Stomach (tissue), 9 donors: ENCODE data around the gene STK39. TPM values are rescaled to one million over a fixed set of nuclear protein-coding genes. Genes with fewer than 3 reads are reported as not detected.
A peak's percentile ranks its signal among the peaks of the same experiment; 100 is the strongest.

ENCODE experiments used
- DNase-seq, 2 donors: peaks; one replicate each; pipeline versions ENCODE4 v3.0.0 to v3.0.0-alpha.2; 2013 to 2019
- H3K27ac ChIP-seq, 5 donors: fragments of 200-600 bp in 4 of 5; sonication (generic) in 4 of 5; one replicate each; pipeline ENCODE4 v1.5.1; 2013 to 2019; ENCODE audit warnings: mild to moderate bottlenecking in 1 of 5, moderate library complexity in 1 of 5
- H3K27me3 ChIP-seq, 3 donors: fragments of 200-600 bp; sonication (generic); one replicate each; pipeline ENCODE4 v1.5.1; 2017 to 2019; ENCODE audit warnings: mixed run types in 1 of 3
- H3K36me3 ChIP-seq, 4 donors: fragments of 200-600 bp; sonication (generic); 1 replicate in 3 of 4; 2 replicates in 1 of 4; pipeline ENCODE4 v1.5.1; 2016 to 2019
- H3K4me1 ChIP-seq, 4 donors: fragments of 200-600 bp; sonication (generic); one replicate each; pipeline ENCODE4 v1.5.1; 2016 to 2019
- H3K4me3 ChIP-seq, 4 donors: fragments of 200-600 bp; sonication (generic) in 3 of 4; one replicate each; pipeline ENCODE4 v1.5.1; 2016 to 2019; ENCODE audit warnings: mild to moderate bottlenecking in 1 of 4
- H3K9me3 ChIP-seq, 4 donors: fragments of 200-600 bp; sonication (generic); one replicate each; pipeline ENCODE4 v1.5.1; 2016 to 2019
- EP300 ChIP-seq: sonication (generic); formaldehyde crosslinking; IDR thresholded peaks from one replicate; pipeline ENCODE4 v1.6.1; 2017; ENCODE audit warnings: antibody characterized with exemption
- POLR2A ChIP-seq, 4 donors: fragments of 450-650 bp; IDR thresholded peaks; one replicate each; pipeline ENCODE4 v1.6.1; 2016; ENCODE audit warnings: antibody characterized with exemption in 4 of 4, control low read depth in 2 of 4, mild to moderate bottlenecking in 1 of 4, moderate library complexity in 1 of 4
- POLR2AphosphoS5 ChIP-seq, 3 donors: sonication (generic); formaldehyde crosslinking; IDR thresholded peaks; one replicate each; pipeline ENCODE4 v1.6.1; 2016; ENCODE audit warnings: antibody characterized with exemption in 3 of 3
- WGBS, 5 donors: extraction: QIAGEN DNeasy Blood & Tissue Kit in 3 of 5; methylation state at CpG; one replicate each; pipeline versions ENCODE4 v1.1.5 to v1.1.7; 2013 to 2018; 5-methylcytosine and 5-hydroxymethylcytosine counted together
- intact Hi-C: fragments of 100-400 bp; cut with DNase I; formaldehyde crosslinking; loops from one replicate; pipeline ENCODE4 v1.15.1; 2023; ENCODE audit warnings: low total_unique reads
- polyA plus RNA-seq, 3 donors: library from polyadenylated mRNA; stranded (reverse); fragments of 200-250 nt; gene quantifications; one replicate each; pipeline ENCODE4 v1.2.3, GENCODE V29; 2013
- total RNA-seq, 5 donors: library from RNA; depleted of rRNA; stranded (reverse); fragments of >200 nt; gene quantifications; one replicate each; pipeline versions ENCODE4 v1.1.0 to v1.2.3, GENCODE V29; 2014 to 2016
- TF ChIP-seq, protein P1 (sequence below), 7 experiments: fragments of 450-650 bp in 4 of 7; fragments of 200-600 bp in 3 of 7; sonication (generic) in 3 of 7; IDR thresholded peaks; one replicate each; pipeline ENCODE4 v1.5.1; 2016 to 2019; ENCODE audit warnings: antibody characterized with exemption in 7 of 7, control low read depth in 2 of 7, mild to moderate bottlenecking in 1 of 7
- donor health status: healthy with polysubstance abuse.
- donor health status: Bipolar disorder and iron deficiency.
- donor health status: healthy.

The STK39 gene
- total and polyA plus RNA-seq, 8 donors = 18.3 to 60.7 (median 33.3) TPM

DNA sequence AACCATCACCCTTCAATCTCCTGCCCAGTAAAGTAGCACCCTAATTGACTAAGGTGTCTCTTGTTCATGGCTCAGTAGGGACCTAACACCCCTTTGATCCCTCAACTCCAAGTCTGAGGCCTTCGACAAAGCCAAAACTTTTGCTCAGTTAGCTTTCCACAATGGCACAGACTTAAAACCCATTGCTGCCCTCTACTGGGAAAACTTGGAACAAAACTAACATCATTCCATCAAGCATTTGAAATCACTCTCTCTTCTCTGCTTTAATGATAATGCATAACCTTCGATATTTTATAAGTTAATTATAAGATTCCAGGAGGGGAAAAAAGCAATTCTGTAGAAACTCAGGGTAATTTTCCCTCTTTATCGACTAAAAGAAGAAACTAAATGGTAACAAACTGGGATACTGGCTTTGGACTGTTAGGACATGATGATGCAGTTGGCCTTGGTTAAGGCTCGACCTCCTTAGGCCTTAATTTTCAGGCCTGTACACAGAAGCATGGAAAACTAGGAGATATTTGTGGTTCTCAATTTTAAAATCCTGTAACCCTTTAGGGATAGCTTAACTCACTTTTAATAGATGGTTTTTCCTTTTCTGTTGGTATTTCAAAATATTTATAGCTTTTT lies 127.8 kb downstream of the STK39 start:
- intact Hi-C loops = loop anchor here (10.0 kb wide), 1 partner anchor 155 kb away; no protein-coding TSS in a partner anchor
- TF ChIP-seq, protein P1, sequence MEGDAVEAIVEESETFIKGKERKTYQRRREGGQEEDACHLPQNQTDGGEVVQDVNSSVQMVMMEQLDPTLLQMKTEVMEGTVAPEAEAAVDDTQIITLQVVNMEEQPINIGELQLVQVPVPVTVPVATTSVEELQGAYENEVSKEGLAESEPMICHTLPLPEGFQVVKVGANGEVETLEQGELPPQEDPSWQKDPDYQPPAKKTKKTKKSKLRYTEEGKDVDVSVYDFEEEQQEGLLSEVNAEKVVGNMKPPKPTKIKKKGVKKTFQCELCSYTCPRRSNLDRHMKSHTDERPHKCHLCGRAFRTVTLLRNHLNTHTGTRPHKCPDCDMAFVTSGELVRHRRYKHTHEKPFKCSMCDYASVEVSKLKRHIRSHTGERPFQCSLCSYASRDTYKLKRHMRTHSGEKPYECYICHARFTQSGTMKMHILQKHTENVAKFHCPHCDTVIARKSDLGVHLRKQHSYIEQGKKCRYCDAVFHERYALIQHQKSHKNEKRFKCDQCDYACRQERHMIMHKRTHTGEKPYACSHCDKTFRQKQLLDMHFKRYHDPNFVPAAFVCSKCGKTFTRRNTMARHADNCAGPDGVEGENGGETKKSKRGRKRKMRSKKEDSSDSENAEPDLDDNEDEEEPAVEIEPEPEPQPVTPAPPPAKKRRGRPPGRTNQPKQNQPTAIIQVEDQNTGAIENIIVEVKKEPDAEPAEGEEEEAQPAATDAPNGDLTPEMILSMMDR (IDR thresholded peaks at IDR 0.05) = peak in 4 of 7 experiments; percentile 34 to 50 (median 37)
- TF ChIP-seq POLR2AphosphoS5 (IDR thresholded peaks at IDR 0.05) (no peak), POLR2A (IDR thresholded peaks at IDR 0.05) (no peak), EP300 (no peak)
- peak in 1 of 2 donors; percentile 83 for DNase-seq
- peaks cover 0 to 14% (median 5%) of the 10 kb centered on the region in 4 donors for H3K4me1 ChIP-seq
- no peak overlapping the region for H3K4me3 ChIP-seq
- H3K36me3 ChIP-seq = peaks cover 0 to 47% (median 24%) of the 10 kb centered on the region in 4 donors
- no peaks in the 10 kb centered on the region for H3K9me3 ChIP-seq
- no peaks in the 10 kb centered on the region for H3K27me3 ChIP-seq
- WGBS, 5 donors = 41 to 49% (median 46%) methylated on average over 4 of the region's 4 CpGs
- H3K27ac ChIP-seq = no peak overlapping the region

- Histone ChIP-seq H3K4me3 (no peak overlapping the region), H3K36me3 (peaks cover 0 to 51% (median 24%) of the 10 kb centered on the region in 4 donors), H3K27me3 (no peaks in the 10 kb centered on the region), H3K4me1 (peaks cover 0 to 14% (median 5%) of the 10 kb centered on the region in 4 donors), H3K27ac (peak overlapping the region in 2 of 5 donors; percentile 19 to 60), H3K9me3 (no peaks in the 10 kb centered on the region)
- 34 to 57% (median 43%) methylated on average over 10 of the region's 10 CpGs for WGBS, 5 donors
- TF ChIP-seq POLR2A (IDR thresholded peaks at IDR 0.05) = no peak
- TF ChIP-seq POLR2AphosphoS5 (IDR thresholded peaks at IDR 0.05) = no peak
- TF ChIP-seq EP300 = no peak
- TF ChIP-seq, protein P1 (IDR thresholded peaks at IDR 0.05) = peak in 5 of 7 experiments; percentile 44 to 64 (median 59)
- DNase-seq = peak in 1 of 2 donors; percentile 89
- intact Hi-C loops = loop anchor here (10.0 kb wide), 1 partner anchor 154 kb away; no protein-coding TSS in a partner anchor
These were observed 128.5 kb downstream of the STK39 start for GRCh38 chr2:168118733-168119514.

DNA sequence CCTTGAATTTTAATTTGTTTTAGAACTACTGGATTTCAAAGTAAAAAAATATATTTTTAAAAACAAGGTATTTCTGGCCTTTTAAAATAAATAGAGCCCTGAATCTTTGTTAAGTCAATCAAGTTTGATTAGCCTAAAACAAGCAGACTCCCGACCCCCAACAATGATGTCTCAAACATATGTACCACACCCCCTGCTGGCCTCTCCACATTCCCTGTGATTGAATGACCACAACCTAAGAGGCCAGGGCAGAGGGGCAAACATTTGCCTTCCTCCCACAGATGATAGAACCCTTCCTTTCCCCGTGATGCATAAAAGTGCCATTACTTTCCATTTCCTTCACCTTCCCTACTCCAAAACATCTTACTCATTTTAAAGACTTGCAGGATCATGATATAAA lies 130.9 kb downstream of the STK39 start:
- H3K9me3 ChIP-seq = no peaks in the 10 kb centered on the region
- 59 to 77% (median 66%) methylated on average over 2 of the region's 2 CpGs for WGBS, 5 donors
- no peak overlapping the region for H3K27ac ChIP-seq
- H3K36me3 ChIP-seq = peaks cover 0 to 39% (median 12%) of the 10 kb centered on the region in 4 donors
- DNase-seq = no peak
- H3K4me3 ChIP-seq = no peak overlapping the region
- intact Hi-C loops = loop anchor here (10.0 kb wide), 1 partner anchor 152 kb away; no protein-coding TSS in a partner anchor
- H3K4me1 ChIP-seq = peaks cover 0 to 14% (median 5%) of the 10 kb centered on the region in 4 donors
- no peaks in the 10 kb centered on the region for H3K27me3 ChIP-seq
- no peak for TF ChIP-seq POLR2A (IDR thresholded peaks at IDR 0.05)
- TF ChIP-seq POLR2AphosphoS5 (IDR thresholded peaks at IDR 0.05) = no peak
- TF ChIP-seq EP300 = no peak
- TF ChIP-seq, protein P1 (IDR thresholded peaks at IDR 0.05) = no peak

DNA sequence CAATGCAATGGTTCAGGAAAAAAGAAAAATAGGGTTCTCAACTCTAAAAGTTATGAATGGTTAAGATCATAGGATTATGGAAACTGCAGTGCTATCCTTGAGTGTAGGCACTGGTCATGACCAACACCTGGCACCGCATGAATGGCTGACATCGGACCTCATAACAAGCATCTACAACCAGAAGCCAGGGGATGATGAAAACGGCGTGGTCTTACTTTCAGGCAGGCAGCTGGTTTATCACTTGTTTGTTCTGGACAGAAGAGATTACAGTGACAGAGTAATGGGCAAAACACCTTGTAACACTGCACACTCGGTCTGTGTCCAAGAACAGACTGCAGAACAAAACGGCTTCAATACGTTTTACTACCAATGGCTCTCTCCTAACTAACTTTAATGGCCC lies 132.8 kb downstream of the STK39 start:
- H3K36me3 ChIP-seq = peaks cover 0 to 34% (median 8%) of the 10 kb centered on the region in 4 donors
- DNase-seq = no peak
- H3K4me1 ChIP-seq = peaks cover 0 to 13% (median 5%) of the 10 kb centered on the region in 4 donors
- WGBS, 5 donors = 69 to 88% (median 73%) methylated on average over 7 of the region's 7 CpGs
- H3K9me3 ChIP-seq = no peaks in the 10 kb centered on the region
- no peak for TF ChIP-seq POLR2A (IDR thresholded peaks at IDR 0.05)
- TF ChIP-seq POLR2AphosphoS5 (IDR thresholded peaks at IDR 0.05) = no peak
- no peak overlapping the region for H3K27ac ChIP-seq
- intact Hi-C loops = loop anchor here (10.0 kb wide), 1 partner anchor 150 kb away; no protein-coding TSS in a partner anchor
- no peaks in the 10 kb centered on the region for H3K27me3 ChIP-seq
- H3K4me3 ChIP-seq = no peak overlapping the region
